HG03064 (cell line): ENCODE data around the gene RITA1.
"Not testable (repeated sequence)": the region's sequence is repeated elsewhere in the genome, so short reads cannot be mapped to it uniquely, and the experiment has no call there.

Source experiments
- ATAC-seq: cut with Tn5 transposase; IDR thresholded peaks from one replicate; pipeline ENCODE4 v1.9.1; 2021; ENCODE audit warnings: low read depth; ENCODE audit not compliant: unreplicated experiment

The RITA1 gene

GRCh38 chr12:113185180-113186032 lies at the start of gene RITA1, which contains the start of gene DDX54:
Gene RITA1, plus strand, starts transcription at chr12:113185721. Its CDS starts 1,026 bp downstream, at chr12:113186747.
Gene DDX54, minus strand, starts transcription at chr12:113185478. Its CDS starts 27 bp downstream, at chr12:113185451.
- peak; percentile 42 for ATAC-seq

GRCh38 chr12:113136128-113136989 lies 49.2 kb upstream of the RITA1 start:
- no peak for ATAC-seq

GRCh38 chr12:113136990-113137511 lies 48.5 kb upstream of the RITA1 start:
- no peak for ATAC-seq

- no peak for ATAC-seq
Measured at GRCh38 chr12:113137861-113138783, 47.4 kb upstream of the RITA1 start.

- no peak for ATAC-seq
Measured at GRCh38 chr12:113138826-113139225, 46.7 kb upstream of the RITA1 start.

GRCh38 chr12:113140706-113141105 lies 44.8 kb upstream of the RITA1 start:
- no peak for ATAC-seq

GRCh38 chr12:113141716-113142115 lies 43.8 kb upstream of the RITA1 start:
- ATAC-seq, result not testable (repeated sequence)

- ATAC-seq, result no peak
Measured at GRCh38 chr12:113142173-113142885, 43.2 kb upstream of the RITA1 start.

GRCh38 chr12:113142886-113143332 lies 42.6 kb upstream of the RITA1 start:
- ATAC-seq, result no peak

GRCh38 chr12:113143959-113144358 lies 41.6 kb upstream of the RITA1 start:
- ATAC-seq, result no peak

- ATAC-seq, result no peak
Measured at GRCh38 chr12:113144806-113145205, 40.7 kb upstream of the RITA1 start.

GRCh38 chr12:113145720-113146551 lies 39.6 kb upstream of the RITA1 start:
- no peak for ATAC-seq

GRCh38 chr12:113146999-113147398 lies 38.5 kb upstream of the RITA1 start:
- ATAC-seq, result no peak

- no peak for ATAC-seq
Measured at GRCh38 chr12:113149361-113150150, 36.0 kb upstream of the RITA1 start, which contains the start of gene CFAP73. Gene CFAP73, plus strand, starts transcription at chr12:113149724. Its CDS starts 134 bp downstream, at chr12:113149858.

- ATAC-seq, result no peak
Measured at GRCh38 chr12:113151655-113152054, 33.9 kb upstream of the RITA1 start.

GRCh38 chr12:113152196-113152834 lies 33.2 kb upstream of the RITA1 start:
- ATAC-seq, result no peak
